ENCODE data around the gene TMF1.

DNA sequence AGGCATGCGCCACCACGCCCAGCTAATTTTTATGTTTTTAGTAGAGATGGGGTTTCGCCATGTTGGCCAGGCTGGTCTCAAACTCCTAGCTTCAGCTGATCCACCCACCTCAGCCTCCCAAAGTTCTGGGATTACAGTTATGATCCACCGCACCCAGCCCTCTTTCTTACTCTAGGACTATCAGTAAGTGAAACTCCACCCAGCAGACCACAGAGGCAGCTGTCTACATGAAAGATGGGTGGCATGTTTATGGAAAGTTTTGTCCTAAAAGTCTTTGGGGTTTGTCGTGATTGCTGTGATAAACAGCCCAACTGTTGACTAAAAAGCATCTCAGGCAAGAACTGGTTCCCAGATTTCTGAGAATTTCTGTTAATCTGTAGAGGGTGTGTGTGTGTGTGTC lies 43.5 kb upstream of the TMF1 start:
- TF ChIP-seq FOXM1 (IDR thresholded peaks at IDR 0.05; ENCODE audit: borderline replicate concordance) (no peak), TARDBP (IDR thresholded peaks at IDR 0.05) (no peak), ZNF384 (IDR thresholded peaks at IDR 0.05) (no peak), ARNT (IDR thresholded peaks at IDR 0.05) (no peak), BHLHE40 (IDR thresholded peaks at IDR 0.05; ENCODE audit: borderline replicate concordance) (no peak)

Measured in HEK293T (cell line).